ENCODE results near the gene SORCS3.

The SORCS3 gene

DNA sequence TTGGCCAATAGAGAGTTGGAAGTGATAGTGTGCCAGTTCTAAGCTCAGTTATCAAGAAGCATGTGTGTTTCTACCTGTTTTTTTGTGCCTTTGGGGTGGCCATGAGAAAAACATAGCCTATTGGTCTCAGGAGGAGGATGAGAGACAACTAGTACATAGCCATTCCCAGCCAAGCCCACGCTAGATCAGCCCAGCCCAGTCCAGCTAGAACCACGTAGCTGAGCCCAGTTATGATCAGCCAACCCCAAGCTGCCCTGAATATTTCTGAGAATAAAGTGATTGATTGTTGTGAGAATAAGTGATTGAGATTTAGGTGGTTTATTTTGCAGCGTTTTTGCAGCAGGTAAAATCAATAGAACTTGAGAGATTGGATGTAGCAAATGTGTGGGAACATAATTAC lies 15.9 kb downstream of the SORCS3 start:
- in situ Hi-C loops (cut with MboI; ENCODE audit: low pct_unique_long_range_greater_than_20kb, low sequenced_read_pairs, unreplicated experiment): no loop called here
- no peak for DNase-seq (ENCODE audit: low spot score)
- TF ChIP-seq, protein P1, sequence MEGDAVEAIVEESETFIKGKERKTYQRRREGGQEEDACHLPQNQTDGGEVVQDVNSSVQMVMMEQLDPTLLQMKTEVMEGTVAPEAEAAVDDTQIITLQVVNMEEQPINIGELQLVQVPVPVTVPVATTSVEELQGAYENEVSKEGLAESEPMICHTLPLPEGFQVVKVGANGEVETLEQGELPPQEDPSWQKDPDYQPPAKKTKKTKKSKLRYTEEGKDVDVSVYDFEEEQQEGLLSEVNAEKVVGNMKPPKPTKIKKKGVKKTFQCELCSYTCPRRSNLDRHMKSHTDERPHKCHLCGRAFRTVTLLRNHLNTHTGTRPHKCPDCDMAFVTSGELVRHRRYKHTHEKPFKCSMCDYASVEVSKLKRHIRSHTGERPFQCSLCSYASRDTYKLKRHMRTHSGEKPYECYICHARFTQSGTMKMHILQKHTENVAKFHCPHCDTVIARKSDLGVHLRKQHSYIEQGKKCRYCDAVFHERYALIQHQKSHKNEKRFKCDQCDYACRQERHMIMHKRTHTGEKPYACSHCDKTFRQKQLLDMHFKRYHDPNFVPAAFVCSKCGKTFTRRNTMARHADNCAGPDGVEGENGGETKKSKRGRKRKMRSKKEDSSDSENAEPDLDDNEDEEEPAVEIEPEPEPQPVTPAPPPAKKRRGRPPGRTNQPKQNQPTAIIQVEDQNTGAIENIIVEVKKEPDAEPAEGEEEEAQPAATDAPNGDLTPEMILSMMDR (IDR thresholded peaks at IDR 0.05; ENCODE audit: extremely low read depth, insufficient read depth, missing control alignments): no peak

DNA sequence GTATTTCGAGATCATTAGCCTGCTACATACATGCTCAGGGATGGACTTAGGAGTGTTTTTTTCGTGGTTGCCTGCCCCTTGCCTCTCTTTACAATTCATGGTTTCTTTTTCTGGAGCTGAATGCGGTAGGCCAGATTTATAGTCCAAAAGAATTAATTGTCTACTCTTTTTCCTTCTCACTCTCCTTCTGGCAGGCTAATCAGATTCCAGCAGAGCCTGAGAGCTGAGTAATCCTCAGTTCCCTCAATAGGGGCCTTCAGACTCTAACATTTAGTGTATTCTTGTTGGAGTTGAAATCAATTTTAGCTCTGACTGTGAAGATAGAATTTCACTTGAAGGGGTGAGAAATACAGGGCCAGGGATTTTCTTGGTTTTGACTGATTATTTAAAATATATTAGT lies 16.4 kb downstream of the SORCS3 start:
- in situ Hi-C loops (cut with MboI; ENCODE audit: low pct_unique_long_range_greater_than_20kb, low sequenced_read_pairs, unreplicated experiment): no loop called here
- TF ChIP-seq, protein P1 (IDR thresholded peaks at IDR 0.05; ENCODE audit: extremely low read depth, insufficient read depth, missing control alignments): no peak
- no peak for DNase-seq (ENCODE audit: low spot score)

DNA sequence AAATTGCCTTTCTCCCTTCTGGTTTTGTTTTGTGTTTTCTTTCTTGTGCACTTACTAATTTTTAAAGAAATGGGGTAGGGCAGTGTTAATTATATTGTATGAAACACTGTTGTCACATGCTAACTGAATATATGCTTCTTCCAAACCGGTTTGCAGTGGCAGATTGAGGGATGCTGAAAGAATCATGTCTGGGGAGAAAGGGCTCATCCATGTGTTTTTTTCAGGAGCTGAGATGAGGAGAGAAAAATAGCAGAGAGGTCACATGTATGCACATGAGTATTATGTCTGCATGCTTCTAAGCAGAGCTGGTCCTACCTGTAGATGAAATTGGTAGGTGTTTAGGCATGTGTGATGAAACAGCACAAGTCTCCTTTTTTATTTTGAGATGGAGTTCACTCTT lies 17.0 kb downstream of the SORCS3 start:
- TF ChIP-seq, protein P1 (IDR thresholded peaks at IDR 0.05; ENCODE audit: extremely low read depth, insufficient read depth, missing control alignments): no peak
- in situ Hi-C loops (cut with MboI; ENCODE audit: low pct_unique_long_range_greater_than_20kb, low sequenced_read_pairs, unreplicated experiment): no loop called here
- DNase-seq (ENCODE audit: low spot score): no peak

DNA sequence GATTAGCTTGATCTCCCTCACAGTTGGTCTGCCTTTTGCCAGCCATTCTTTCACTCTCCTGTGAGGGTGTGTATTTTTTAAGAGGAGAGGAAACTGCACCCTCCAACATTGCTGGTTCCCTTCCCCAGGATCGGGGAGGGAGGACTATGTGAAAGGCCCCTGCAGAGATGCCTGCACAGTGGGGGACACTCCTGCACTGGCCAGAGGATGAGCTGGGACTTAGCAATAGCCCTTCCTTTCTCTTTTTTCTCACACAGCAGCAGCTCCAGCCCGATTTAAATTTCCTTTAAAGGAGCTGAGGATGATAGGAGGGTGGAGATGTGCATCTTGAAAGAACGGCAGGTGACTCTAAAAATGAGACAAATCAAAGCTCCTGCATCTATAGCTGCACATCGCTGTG lies 18.7 kb downstream of the SORCS3 start:
- no peak for DNase-seq (ENCODE audit: low spot score)
- in situ Hi-C loops (cut with MboI; ENCODE audit: low pct_unique_long_range_greater_than_20kb, low sequenced_read_pairs, unreplicated experiment): no loop called here
- TF ChIP-seq, protein P1 (IDR thresholded peaks at IDR 0.05; ENCODE audit: extremely low read depth, insufficient read depth, missing control alignments): no peak

DNA sequence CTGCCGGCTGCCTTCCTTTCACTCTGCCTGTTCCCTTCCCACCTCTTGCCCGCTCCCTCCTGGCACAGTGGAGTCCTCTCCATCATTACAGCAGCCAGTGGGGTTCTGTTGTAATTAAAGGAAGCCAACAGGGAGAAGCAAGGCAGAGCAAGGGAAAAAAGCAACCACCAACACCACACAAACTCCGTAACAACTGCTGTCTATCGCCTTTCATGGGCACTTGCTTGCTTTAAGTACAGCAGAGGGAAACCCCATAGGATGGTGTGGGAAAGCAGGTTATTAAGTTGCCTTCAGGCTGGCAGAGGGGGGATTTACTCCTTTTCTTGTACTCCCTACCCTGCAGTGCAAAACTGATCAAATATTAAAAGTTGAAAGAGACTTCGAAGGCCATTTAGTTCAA lies 22.0 kb downstream of the SORCS3 start:
- no peak for DNase-seq (ENCODE audit: low spot score)
- TF ChIP-seq, protein P1 (IDR thresholded peaks at IDR 0.05; ENCODE audit: extremely low read depth, insufficient read depth, missing control alignments): no peak

DNA sequence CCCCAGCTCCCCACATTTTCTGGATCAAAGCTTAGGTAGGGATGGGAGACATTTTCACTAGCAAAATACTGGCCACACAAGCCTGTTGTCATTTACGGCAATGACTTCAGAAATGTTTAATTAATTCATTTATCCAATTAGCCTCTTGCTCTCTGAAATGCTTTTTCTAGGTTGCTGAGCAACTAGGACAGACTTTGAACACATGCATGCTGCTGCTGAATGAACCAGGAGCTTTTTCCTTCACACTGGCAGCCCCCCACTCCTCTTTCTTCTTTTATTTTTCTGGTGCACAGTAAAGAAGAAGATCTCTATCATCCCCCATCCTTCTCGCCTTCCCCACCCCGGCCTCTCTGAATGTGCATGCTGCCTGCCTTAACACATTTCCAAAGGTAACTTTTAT lies 22.5 kb downstream of the SORCS3 start:
- TF ChIP-seq, protein P1 (IDR thresholded peaks at IDR 0.05; ENCODE audit: extremely low read depth, insufficient read depth, missing control alignments): no peak
- in situ Hi-C loops (cut with MboI; ENCODE audit: low pct_unique_long_range_greater_than_20kb, low sequenced_read_pairs, unreplicated experiment): no loop called here
- no peak for DNase-seq (ENCODE audit: low spot score)

More for the DNA sequence above, 22.0 kb downstream of the SORCS3 start:
- in situ Hi-C loops (cut with MboI; ENCODE audit: low pct_unique_long_range_greater_than_20kb, low sequenced_read_pairs, unreplicated experiment): no loop called here

DNA sequence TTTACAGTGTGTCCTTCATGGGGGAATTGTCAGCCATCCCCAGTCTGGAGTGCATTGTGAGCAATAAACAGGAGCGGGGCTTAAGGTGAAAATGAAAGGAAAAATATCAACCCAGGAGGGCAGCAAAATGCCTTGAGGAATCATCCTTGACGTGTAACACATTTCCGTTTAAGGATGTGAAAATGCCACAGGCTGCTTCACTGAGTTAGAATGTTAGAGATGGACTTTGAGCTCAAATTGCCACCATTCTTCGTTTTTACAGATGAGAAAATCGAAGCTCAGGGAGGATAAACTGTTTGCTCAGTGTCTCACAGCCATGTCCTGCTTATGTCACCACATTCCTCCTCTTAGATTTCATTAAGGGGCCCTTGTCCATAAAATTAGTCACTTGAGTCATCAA lies 23.1 kb downstream of the SORCS3 start:
- in situ Hi-C loops (cut with MboI; ENCODE audit: low pct_unique_long_range_greater_than_20kb, low sequenced_read_pairs, unreplicated experiment): no loop called here
- TF ChIP-seq, protein P1 (IDR thresholded peaks at IDR 0.05; ENCODE audit: extremely low read depth, insufficient read depth, missing control alignments): no peak

More for the DNA sequence above, 23.1 kb downstream of the SORCS3 start:
- DNase-seq (ENCODE audit: low spot score): no peak
